NCI-H460 (cell line): ENCODE measurements around the gene KCTD13. TPM values are rescaled to one million over a fixed set of nuclear protein-coding genes. Genes with fewer than 3 reads are reported as not detected.
"Not testable (repeated sequence)": the region's sequence is repeated elsewhere in the genome, so short reads cannot be mapped to it uniquely, and the experiment has no call there.

Experiments
- DNase-seq: peaks from one replicate; pipeline ENCODE4 v3.0.0-alpha.2; 2016; ENCODE audit warnings: low read depth; ENCODE audit errors: extremely low read depth
- total RNA-seq: library from RNA; depleted of rRNA; stranded (reverse); fragments of >200 nt; shearing (Covaris generic); gene quantifications from 2 replicates; pipeline ENCODE4 v1.2.3, GENCODE V29; 2014

Gene KCTD13
- total RNA-seq, 1 experiment from 2014 or later, result 24.0 TPM

DNA sequence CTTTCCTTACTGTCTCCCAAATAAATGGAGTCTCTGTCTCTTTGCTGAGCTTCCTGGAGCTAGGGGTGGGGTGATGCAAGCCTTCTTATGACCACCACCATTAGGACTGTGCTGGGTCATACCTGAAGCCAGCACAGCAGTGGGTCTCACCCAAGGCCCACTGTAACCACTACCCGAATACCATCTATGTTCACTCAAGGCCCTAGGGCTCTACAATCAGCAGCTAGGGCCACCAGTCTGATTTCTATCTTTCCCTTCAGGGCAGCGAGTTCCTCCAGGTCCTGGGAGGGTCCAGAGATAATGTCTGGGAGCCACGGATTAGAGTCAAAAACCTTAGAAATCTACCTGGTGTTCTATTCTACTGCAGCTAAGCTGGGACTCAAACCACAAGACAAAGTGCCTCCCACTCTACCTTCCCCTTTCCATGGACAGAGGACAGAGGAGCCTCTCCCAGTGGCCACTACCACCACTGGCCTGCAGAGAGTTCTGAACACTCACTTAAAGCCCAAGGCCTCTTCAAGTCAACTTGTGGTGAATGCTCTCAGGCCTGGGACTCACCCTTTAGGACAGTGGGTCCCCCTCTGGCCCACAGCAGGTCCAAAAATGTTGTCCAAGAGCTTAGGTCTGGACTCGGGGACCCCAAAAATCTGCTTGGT, 24.9 kb upstream of the KCTD13 start:
- no peak for DNase-seq

DNA sequence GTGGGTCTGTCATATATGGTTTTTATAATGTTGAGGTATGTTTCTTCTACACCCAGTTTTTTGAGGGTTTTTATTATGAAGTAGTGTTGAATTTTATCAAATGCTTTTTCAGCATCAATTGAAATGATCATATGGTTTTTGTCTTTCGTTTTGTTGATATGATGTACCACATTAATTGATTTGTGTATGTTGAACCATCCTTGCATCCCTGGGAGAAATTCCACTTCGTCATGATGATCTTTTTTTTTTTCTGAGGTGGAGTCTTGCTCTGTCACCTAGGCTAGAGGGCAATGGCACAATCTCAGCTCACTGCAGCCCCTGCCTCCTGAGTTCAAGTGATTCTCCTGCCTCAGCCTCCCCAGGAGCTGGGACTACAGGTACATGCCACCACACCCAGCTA, 21.9 kb upstream of the KCTD13 start:
- DNase-seq, result no peak

DNA sequence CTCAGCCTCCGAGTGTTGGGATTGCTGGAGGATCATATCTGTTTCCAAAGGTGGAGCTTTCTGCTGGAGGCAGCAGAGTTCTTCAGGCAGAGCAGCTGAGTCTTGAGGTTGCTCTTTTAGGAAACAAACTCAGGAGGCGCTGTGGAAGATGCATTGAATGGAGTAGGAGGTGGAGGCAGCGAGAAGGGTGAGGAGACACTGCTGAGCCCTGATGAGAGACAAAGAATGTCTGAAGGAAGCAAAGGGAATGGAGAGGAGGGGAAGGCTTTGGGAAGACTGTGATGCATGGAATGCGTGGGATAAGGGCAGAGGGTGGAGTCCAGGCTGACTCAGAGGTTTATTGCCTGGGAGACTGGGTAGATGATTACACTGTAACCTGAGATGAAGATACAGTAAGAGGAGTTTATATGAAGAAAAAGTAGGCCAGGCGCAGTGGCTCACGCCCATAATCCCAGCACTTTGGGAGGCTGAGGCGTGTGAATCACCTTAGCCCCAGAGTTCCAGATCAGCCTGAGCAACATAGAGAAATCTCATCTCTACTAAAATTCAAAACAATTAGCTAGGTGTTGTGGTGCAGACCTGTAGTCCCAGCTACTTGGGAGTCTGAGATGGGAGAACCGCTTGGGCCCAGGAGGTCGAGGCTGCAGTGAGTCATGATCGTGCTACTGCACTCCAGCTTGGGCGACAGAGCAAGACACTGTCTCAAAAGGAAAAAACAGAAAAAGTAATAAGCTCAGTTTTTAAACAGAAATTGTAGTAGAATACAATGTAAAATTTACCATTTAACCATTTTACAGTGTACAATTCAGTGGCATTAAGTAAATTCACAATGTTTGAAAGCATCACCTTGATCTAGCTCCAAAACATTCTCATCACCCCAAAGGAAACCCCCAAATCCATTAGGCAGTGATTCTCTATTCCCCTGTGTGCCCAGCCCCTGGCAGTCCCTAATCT, 18.1 kb upstream of the KCTD13 start:
- DNase-seq, result peak; percentile 98

DNA sequence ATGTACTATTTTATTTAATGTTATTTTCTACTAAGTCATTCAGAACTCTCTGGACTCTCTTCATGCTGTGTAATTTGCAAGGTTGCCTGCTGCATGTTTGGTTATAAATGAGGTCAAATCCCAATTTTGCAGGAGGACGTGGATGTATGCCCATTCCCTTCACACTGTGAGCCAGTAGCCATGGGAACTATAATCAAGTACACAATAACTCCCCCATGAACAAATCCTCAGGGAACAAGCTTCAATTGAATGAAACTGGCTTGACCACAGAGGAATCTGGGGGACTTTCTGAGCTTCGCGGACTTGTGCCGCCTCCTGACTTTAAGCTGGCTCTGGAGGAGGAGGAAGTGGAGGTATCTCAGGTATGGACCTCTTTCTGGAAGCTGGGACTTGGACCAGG, 14.6 kb upstream of the KCTD13 start:
- no peak for DNase-seq

DNA sequence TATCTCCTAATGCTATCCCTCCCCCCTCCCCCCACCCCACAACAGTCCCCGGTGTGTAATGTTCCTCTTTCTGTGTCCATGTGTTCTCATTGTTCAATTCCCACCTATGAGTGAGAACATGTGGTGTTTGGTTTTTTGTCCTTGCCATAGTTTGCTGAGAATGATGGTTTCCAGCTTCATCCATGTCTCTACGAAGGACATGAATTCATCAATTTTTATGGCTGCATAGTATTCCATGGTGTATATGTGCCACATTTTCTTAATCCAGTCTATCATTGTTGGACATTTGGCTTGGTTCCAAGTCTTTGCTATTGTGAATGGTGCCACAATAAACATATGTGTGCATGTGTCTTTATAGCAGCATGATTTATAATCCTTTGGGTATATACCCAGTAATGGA, 5.7 kb upstream of the KCTD13 start:
- DNase-seq, result not testable (repeated sequence)

DNA sequence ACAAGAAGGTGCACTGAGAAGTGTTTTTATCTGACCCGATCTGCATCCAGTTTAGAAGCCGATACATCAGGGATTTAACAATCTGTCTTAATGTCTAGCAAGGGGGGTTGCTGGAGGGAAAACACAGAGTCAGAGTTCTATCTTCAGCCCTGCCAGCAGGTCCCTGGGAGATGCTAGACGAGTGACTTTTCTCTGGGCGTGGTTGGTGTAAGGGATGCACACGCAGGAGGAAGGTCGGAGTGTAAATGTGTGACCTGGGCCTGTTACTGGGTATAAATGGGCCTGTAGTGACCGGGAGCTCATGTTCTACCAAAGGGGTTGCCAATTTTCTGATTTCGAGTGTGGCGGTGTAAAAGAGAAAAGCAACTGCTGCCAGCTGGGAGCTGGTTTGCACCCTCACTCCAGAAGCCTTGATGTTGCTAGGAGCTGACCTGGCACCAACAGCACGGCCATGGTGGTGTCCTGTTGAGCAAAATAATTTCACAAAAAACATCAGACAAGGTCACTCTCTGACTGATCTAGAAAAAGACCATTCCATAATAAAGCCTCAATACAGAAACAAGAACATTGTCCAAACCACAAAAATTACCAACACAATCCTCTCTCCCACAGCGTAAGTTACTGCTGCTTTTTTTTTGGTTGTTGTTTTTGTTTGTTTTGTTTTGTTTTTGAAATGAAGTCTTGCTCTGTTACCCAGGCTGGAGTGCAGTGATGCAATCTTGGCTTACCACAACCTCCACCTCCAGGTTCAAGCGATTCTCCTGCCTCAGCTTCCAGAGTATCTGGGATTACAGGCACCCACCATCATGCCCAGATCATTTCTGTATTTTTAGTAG, 1.3 kb upstream of the KCTD13 start:
- DNase-seq, result no peak

DNA sequence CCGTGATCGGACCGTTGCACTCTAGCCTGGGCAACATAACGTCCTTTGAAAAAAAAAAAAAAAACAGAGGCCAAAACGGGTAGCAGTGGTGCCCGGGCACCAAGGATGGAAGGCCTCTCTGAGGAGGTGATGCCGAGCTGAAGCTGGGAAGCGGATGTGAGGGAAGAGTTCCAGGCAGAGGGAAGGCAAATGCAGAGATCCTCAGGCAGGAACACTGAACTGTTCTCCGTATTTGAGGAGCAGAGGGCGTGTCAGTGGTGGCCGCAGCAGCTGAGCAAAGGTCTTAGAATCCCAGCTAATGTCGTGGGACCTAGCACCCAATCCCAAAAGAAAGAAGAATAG, 656 bp upstream of the KCTD13 start:
- DNase-seq, result peak; percentile 14

DNA sequence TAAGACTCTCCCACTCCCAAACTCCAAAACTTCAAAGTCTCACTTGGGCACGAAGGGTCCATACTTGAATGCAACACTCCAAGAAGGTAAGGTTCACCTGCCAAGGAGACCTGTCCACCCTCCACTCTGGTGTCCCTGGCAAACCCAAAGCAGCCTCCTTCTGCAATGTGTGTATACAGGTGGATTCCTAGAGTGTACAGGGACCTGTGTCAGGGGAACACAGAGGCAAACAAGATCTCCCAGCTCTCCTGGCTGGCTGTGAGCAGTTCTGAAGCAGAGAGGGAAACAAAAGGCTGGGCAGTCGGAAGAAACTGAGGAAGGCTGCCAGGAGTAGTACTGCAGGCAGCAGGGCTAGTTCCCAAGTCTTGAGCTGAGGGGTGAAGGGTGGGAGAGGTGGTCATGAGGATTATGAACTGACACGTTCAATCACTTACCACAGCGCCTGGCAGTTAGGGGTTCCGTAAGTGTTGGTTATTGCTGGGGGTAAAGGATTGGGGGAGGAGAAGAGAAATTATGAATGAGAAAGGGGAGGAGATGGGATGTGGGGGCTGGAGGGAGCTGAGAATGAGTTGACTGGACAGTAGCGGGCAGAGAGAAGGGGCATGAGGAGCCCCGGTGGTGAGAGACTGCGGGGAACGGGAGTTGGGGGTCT, 795 bp downstream of the KCTD13 start:
- no peak for DNase-seq

DNA sequence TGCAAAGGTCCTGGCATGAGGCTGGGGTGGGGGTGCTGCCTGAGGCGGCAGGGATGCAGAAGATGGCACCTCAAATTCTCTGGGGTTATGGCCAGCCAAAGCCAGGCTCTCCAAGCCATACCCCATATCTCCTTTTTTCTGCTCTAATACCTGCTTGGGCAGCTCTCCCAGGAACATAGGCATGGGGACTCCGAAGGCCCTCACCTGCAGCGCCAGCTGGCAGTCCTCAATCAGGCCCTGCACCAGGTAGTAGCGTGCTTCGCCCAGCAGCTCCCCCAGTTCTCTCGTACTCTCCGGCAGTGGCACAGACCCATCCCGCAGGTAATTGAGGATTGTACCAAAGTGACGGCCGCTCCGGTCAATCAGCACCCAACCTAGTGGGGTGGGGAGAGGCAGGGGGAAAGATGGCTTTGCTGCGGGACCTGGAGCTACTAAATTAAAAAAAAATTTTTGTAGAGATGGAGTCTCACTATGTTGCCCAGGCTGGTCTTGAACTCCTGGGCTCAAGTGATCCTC, 3.0 kb downstream of the KCTD13 start:
- no peak for DNase-seq

DNA sequence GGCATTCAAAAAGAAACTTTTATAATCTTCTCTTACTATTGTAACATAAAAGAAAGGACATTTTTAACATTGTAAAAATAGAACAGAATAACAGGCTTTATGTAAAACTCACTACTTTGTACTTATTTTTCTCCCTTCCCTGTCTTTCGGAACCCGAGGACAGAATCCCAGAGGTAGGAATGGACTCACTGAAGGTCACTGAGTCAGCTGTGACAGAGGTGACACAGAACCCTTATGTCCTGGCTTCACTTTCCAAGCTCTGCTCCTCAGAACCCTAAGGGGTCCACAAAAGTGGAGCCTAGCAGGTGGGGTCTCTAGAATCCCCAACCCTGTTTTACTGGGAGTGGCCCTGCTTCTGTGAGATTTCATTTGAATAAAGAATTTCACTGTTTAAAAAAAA, 3.7 kb downstream of the KCTD13 start:
- no peak for DNase-seq

DNA sequence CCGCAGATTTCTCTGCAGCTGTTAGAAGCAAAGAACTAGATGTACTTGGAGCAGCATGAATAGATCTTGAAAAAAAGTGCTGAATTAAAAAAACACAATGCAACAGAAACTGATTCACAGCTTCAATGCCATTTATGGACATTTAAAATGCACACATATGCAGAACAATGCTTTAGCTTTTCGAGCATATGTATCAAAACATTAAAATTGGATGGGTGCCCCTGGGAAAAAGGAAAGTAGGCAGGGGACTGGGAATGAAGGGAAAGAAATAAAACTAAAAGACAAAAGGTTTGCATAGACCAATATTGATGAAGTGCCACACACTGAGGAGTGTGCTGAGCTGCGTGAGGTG, 5.0 kb downstream of the KCTD13 start:
- DNase-seq, result no peak

DNA sequence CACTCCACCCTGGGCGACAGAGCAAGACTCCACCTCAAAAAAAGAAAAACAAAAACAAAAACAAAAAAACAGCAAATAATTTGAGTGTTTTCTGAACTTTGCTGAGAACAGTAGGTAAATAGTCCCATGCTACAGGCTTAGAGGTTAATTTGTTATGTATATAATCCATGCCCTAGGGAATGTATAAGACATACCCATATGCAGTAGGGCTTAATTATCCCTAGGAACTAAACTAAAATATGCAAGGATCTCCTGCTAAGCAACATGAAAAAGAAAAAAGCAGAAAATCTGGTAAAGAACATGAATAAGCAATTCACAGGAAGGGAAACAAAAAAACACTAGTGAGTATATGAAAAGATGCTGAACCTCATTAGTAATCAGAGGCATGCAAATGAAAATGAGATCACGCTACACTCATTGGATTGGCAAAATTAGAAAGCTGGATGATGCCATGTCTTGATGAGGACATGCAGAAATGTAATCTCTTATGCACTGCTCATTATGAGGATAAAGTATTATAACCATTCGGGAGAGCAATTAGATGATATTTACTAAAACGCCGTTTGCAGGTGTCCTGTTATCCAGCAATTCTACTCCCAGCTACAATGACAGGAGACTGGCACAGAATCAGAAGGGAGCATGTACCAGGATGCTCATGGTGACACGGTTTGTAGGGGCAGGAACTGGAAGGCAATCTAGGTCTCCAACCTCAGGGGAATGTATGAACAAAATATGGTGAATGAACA, 5.6 kb downstream of the KCTD13 start:
- DNase-seq, result no peak

DNA sequence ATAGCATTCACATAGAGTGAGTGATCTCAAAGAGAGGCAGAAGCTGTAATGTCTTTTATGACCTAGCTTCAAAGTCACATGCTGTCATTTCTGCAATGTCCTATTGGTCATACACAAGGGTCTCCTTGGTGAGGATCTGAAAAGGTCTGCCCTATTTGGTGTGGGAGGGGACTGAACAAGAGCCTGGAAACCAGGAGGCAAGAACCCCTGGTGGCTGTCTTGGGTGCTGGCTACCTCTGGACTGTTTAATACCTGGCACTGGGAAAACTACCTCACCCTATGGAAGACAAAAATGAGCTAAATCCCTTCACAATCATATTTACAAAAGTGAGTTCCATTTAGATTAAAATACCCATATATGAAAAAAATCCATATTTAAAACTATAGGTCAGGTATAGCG, 9.0 kb downstream of the KCTD13 start:
- no peak for DNase-seq

DNA sequence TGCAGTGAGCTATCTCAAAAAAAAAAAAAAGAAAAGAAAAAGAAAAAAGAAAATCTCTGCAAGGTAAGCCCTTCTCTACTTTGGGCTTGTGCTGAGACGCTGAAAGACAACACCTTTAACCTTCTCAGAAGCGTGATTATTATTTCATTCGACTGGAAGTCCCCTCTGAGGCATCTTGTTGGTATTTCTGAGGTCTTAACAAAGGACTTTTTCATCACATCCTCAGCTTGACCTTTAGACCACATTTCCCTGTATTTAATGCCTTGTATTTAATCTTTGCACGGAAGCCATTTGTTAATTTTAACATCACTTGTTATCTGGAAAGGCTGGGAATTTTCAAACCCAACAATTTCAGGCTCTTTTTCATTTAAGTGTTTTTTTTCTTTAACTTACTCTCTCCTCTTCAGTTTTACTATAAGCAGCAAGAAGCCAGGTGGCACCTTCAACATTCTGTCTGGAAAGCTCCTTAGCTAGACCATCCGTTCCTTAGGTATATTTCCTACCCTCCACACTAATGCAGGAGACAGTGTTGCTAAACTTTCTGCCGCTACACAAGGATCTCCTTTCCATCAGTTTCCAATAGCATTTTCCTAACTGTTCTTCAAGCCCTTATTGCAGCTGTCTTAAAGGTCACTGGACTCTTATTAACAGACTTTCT, 10.3 kb downstream of the KCTD13 start:
- DNase-seq, result no peak

DNA sequence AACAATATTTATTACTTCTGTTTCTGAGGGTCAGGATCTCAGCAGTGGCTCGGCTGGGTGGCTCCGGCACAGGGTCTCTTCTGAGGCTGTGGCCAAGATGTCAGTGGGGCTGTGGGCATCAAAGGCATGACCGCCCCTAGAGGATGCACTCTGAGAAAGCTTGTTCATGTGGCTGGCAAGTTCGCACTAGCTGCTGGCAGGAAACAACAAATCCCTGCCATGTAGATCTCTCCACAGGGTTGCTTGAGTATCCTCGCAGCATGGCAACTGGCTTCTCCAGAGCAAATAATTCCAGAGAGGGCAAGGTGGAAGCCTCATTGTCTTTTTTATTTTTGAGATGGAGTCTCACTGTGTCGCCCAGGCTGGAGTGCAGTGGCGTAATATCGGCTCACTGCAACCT, 12.5 kb downstream of the KCTD13 start:
- no peak for DNase-seq

DNA sequence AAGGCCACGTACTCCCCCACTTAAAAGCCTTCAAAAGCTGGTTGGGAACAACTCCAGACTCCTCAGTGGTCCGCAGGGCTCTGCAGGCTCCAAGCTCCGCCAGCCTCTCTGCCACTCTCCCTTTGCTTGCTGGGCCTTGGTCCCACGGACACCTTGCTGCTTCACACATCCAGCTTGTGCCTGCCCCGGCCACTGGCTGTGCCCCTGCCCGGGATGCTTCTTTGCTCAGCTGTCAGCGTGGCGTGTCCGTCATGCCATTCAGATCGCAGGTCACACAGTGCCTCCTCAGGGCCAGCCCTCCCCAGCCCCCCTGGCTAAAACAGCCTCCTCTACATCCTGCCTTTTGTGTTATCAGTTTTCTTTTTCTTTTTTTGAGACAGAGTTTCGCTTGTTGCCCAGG, 13.9 kb downstream of the KCTD13 start:
- DNase-seq, result no peak

DNA sequence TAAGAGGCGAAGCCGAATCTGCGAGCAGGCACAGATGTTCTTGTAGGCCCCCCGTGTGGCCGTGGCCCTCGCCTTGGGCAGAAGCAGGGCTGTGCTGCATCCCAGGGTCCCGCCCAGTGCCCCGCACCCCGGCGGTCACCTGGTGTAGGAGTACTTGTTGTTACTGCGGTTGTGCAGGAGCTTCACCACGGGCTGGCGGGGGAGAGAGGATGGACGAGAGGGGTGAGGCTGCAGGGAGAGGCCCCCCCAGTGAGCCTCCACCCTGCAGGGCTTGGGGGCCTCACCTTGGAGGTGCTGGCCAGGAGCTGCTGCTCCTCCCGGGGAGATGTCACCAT, 14.4 kb downstream of the KCTD13 start:
- no peak for DNase-seq

DNA sequence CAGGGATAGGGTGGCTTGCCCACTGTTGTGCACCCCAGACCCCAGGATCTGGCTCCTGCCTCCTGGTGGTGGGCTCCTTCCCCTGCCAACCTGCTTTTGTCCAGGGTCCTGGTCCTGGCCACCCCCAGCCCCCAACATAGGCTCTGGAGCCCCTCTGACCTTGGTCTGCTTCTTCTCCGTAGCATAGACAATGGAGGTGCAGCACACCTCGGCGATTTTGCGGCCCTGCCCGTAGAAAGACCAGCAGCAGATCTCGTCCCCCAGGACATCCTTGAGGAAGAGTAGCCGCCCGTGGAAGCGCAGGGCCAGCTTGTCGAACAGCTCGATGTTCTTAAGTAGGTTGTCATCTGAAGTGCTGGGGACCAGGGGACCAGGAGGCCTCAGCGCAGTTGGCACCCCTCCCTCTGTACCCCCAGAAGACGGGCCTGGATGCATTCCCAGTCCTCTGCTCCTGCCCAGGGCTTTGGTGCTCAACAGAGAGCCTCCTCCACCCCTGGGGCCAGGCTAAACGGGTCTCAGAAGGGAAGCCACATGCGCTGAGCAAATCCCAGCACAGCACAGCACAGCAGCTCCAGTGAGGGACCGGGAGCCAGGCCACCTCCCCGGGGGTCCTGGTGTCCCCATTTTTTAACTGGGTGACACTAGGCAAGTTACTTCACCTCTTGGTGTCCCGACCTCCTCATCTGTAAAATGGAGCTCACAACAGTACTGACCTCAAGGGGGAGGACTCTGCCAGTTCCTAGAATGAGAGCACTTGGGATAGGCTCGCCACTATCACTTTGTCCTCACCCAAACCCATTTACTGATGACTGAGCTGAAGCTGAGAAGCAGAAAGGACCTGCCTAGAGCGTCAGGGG, 15.0 kb downstream of the KCTD13 start:
- no peak for DNase-seq

DNA sequence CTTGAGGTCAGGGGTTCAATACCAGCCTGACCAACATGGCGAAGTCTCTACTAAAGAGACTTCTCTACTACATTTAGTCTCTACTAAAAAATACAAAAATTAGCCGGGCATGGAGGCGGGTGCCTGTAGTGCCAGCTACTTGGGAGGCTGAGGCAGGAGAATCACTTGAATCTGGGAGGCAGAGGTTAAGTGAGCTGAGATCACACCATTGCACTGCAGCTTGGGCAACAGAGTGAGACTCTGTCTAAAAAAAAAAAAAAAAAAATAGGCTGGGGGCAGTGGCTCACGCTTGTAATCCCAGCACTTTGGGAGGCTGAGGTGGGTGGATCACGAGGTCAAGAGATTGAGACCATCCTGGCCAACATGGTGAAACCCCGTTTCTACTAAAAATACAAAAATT, 16.2 kb downstream of the KCTD13 start:
- DNase-seq, result not testable (repeated sequence)
